ENCODE measurements around the gene BICRA.

BICRA gene

GRCh38 chr19:47652285-47652684, 43.4 kb downstream of the BICRA start:
- Histone ChIP-seq H3K9me2 (ENCODE audit: low read depth, low read length) (no peaks in the 10 kb centered on the region), H3K4me3 (ENCODE audit: low read depth, low read length, poor library complexity, severe bottlenecking) (no peak overlapping the region), H3K36me3 (ENCODE audit: insufficient read depth, low read length) (0 out of 2 replicates have a peak, but pooled peaks cover 13% of the 10 kb centered on the region), H3K9ac (ENCODE audit: low read length) (no peak overlapping the region), H3K4me1 (ENCODE audit: insufficient read depth, low read length, severe bottlenecking) (no peaks in the 10 kb centered on the region), H3K4me2 (ENCODE audit: low read length) (no peak overlapping the region), H4K20me1 (ENCODE audit: insufficient read depth, low read length) (no peaks in the 10 kb centered on the region), H2AFZ (ENCODE audit: low read length) (no peak overlapping the region), H3K79me2 (ENCODE audit: insufficient read depth, low read length) (peaks cover 5% of the 10 kb centered on the region; the same call in 1 of the 2 replicates), H3K9me3 (ENCODE audit: low read length) (no peaks in the 10 kb centered on the region), H3K27ac (ENCODE audit: low read depth, low read length, poor library complexity, severe bottlenecking) (no peak overlapping the region), H3F3A (ENCODE audit: insufficient read depth, low read length) (no peaks in the 10 kb centered on the region), H3K27me3 (ENCODE audit: insufficient read depth, low read length) (no peaks in the 10 kb centered on the region)
- TF ChIP-seq EZH2 (IDR thresholded peaks at IDR 0.05; ENCODE audit: borderline replicate concordance, low read length): no peak
- no peak for TF ChIP-seq CTCF (IDR thresholded peaks at IDR 0.05; ENCODE audit: low read length)

DNA sequence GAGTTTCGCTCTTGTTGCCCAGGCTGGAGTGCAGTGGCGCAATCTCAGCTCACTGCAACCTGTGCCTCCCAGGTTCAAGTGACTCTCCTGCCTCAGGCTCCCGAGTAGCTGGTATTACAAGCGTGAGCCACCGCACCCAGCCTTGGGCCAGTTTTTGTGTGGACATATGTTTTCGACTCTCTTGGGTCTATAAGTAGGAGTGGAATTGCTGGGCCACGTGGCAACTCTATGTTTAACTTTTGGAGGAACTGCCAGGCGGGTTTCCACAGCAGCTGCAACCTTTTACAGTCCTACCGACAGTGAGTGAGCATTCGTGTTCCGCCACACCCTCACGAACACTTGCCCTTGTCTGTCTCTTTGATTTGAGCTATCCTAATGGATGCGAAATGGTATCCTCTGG, 44.9 kb downstream of the BICRA start:
- peaks cover 5% of the 10 kb centered on the region; the same call in 1 of the 2 replicates for H3K79me2 ChIP-seq (ENCODE audit: insufficient read depth, low read length)
- H3K9ac ChIP-seq (ENCODE audit: low read length): no peak overlapping the region
- no peak overlapping the region for H3K27ac ChIP-seq (ENCODE audit: low read depth, low read length, poor library complexity, severe bottlenecking)
- H3K9me2 ChIP-seq (ENCODE audit: low read depth, low read length): no peaks in the 10 kb centered on the region
- H3K27me3 ChIP-seq (ENCODE audit: insufficient read depth, low read length): no peaks in the 10 kb centered on the region
- no peaks in the 10 kb centered on the region for H3K9me3 ChIP-seq (ENCODE audit: low read length)
- no peaks in the 10 kb centered on the region for H4K20me1 ChIP-seq (ENCODE audit: insufficient read depth, low read length)
- no peaks in the 10 kb centered on the region for H3F3A ChIP-seq (ENCODE audit: insufficient read depth, low read length)
- H3K4me1 ChIP-seq (ENCODE audit: insufficient read depth, low read length, severe bottlenecking): no peaks in the 10 kb centered on the region
- TF ChIP-seq EZH2 (IDR thresholded peaks at IDR 0.05; ENCODE audit: borderline replicate concordance, low read length) (no peak), CTCF (IDR thresholded peaks at IDR 0.05; ENCODE audit: low read length) (no peak)
- no peak overlapping the region for H3K4me2 ChIP-seq (ENCODE audit: low read length)
- H2AFZ ChIP-seq (ENCODE audit: low read length): no peak overlapping the region
- 0 out of 2 replicates have a peak, but pooled peaks cover 13% of the 10 kb centered on the region for H3K36me3 ChIP-seq (ENCODE audit: insufficient read depth, low read length)
- no peak overlapping the region for H3K4me3 ChIP-seq (ENCODE audit: low read depth, low read length, poor library complexity, severe bottlenecking)

DNA sequence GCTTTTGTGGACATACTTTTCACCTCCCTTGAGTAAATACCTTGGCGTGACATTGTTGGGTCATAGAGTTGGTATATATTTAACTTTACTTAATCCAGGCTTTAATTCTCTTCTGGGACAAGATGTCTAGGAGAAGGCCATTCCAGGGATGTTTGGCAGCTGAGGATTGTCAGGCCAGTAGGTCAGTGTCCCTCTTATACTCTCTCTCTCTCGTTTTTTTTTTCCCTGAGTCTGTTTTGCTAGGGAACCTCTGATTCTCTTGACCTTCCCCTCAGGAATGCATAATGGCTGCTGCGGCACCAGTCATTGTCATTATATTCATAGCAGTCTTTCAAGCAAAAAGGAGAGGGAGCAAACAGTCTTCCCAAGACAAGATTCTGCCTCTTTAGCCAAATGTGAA, 48.8 kb downstream of the BICRA start:
- H3F3A ChIP-seq (ENCODE audit: insufficient read depth, low read length): no peaks in the 10 kb centered on the region
- no peak for TF ChIP-seq CTCF (IDR thresholded peaks at IDR 0.05; ENCODE audit: low read length)
- H3K27me3 ChIP-seq (ENCODE audit: insufficient read depth, low read length): no peaks in the 10 kb centered on the region
- H2AFZ ChIP-seq (ENCODE audit: low read length): no peak overlapping the region
- no peak overlapping the region for H3K27ac ChIP-seq (ENCODE audit: low read depth, low read length, poor library complexity, severe bottlenecking)
- H3K36me3 ChIP-seq (ENCODE audit: insufficient read depth, low read length): 0 out of 2 replicates have a peak, but pooled peaks cover 9% of the 10 kb centered on the region
- peaks cover 5% of the 10 kb centered on the region; the same call in 1 of the 2 replicates for H3K79me2 ChIP-seq (ENCODE audit: insufficient read depth, low read length)
- no peaks in the 10 kb centered on the region for H3K9me2 ChIP-seq (ENCODE audit: low read depth, low read length)
- H3K9ac ChIP-seq (ENCODE audit: low read length): no peak overlapping the region
- H3K9me3 ChIP-seq (ENCODE audit: low read length): no peaks in the 10 kb centered on the region
- no peak overlapping the region for H3K4me2 ChIP-seq (ENCODE audit: low read length)
- H3K4me1 ChIP-seq (ENCODE audit: insufficient read depth, low read length, severe bottlenecking): no peaks in the 10 kb centered on the region
- H3K4me3 ChIP-seq (ENCODE audit: low read depth, low read length, poor library complexity, severe bottlenecking): no peak overlapping the region
- H4K20me1 ChIP-seq (ENCODE audit: insufficient read depth, low read length): no peaks in the 10 kb centered on the region
